IMR-90 (cell line): Measurements from ENCODE around the gene P2RX3. TPM values are rescaled to one million over a fixed set of nuclear protein-coding genes. Genes with fewer than 3 reads are reported as not detected.

ENCODE experiments used
- ATAC-seq: fragments of 200-7000 bp; cut with Tn5 transposase; 2 replicates; pipeline ENCODE4 v1.9.1; 2020; ENCODE audit warnings: low read depth, mild to moderate bottlenecking, moderate library complexity
- BruUV-seq: library from RNA; stranded (reverse); fragments of 400-500 nt; replicated peaks from 2 replicates; lab custom pipeline; 2021; lab: Mats Ljungman, UMichigan
- CTCF ChIA-PET: fragments of 300-600 bp; formaldehyde crosslinking; extraction: SDS; loops from one replicate; lab custom pipeline; 2021; ENCODE audit warnings: antibody characterized with exemption; lab: Yijun Ruan, JAX
- POLR2A ChIA-PET: fragments of 300-600 bp; sonication (Branson Sonifier 250); formaldehyde crosslinking; loops from one replicate; lab custom pipeline; 2022; ENCODE audit warnings: antibody characterized with exemption; ENCODE audit not compliant: unreplicated experiment; lab: Charles Lee
- DNase-seq: peaks from one replicate; pipeline ENCODE4 v3.0.0; 2013
- H2AFZ ChIP-seq: replicated peaks from 2 replicates; pipeline ENCODE3; 2013; ENCODE audit warnings: low read length, mild to moderate bottlenecking; ENCODE audit not compliant: poor library complexity
- H2AK5ac ChIP-seq: 2 replicates; pipeline ENCODE4 v1.6.1; 2013; ENCODE audit warnings: low read depth, low read length, inconsistent platforms
- H2AK9ac ChIP-seq: replicated peaks from 2 replicates; pipeline ENCODE3; 2013; ENCODE audit warnings: mild to moderate bottlenecking, low read depth, low read length, moderate library complexity; ENCODE audit not compliant: poor library complexity
- H2BK120ac ChIP-seq: 2 replicates; pipeline ENCODE4 v1.6.1; 2013; ENCODE audit warnings: low read depth, low read length, inconsistent platforms
- H2BK15ac ChIP-seq: 3 replicates; pipeline ENCODE4 v1.6.1; 2013; ENCODE audit warnings: low read depth, low read length, inconsistent platforms
- H2BK20ac ChIP-seq: 2 replicates; pipeline ENCODE4 v1.6.1; 2013; ENCODE audit warnings: low read depth, mild to moderate bottlenecking, inconsistent platforms, low read length, moderate library complexity
- H2BK5ac ChIP-seq: 2 replicates; pipeline ENCODE4 v1.6.1; 2013; ENCODE audit warnings: mild to moderate bottlenecking, low read depth, low read length, inconsistent platforms; ENCODE audit not compliant: poor library complexity, severe bottlenecking
- H3K14ac ChIP-seq: replicated peaks from 2 replicates; pipeline ENCODE4 v1.6.1; 2013; ENCODE audit warnings: low read depth, low read length, inconsistent platforms
- H3K18ac ChIP-seq: 2 replicates; pipeline ENCODE4 v1.6.1; 2013; ENCODE audit warnings: low read depth, low read length, control low read depth
- H3K23ac ChIP-seq: 2 replicates; pipeline ENCODE4 v1.6.1; 2013; ENCODE audit warnings: low read depth, low read length, inconsistent platforms
- H3K27ac ChIP-seq: 2 replicates; pipeline ENCODE4 v1.5.1; 2013; ENCODE audit warnings: mild to moderate bottlenecking, control low read depth, low read length; ENCODE audit not compliant: insufficient read depth
- H3K27me3 ChIP-seq: 2 replicates; pipeline ENCODE4 v1.6.1; 2013; ENCODE audit warnings: low read length; ENCODE audit not compliant: control insufficient read depth, insufficient read depth
- H3K36me3 ChIP-seq: 2 replicates; pipeline ENCODE4 v1.6.1; 2013; ENCODE audit warnings: low read length, mixed read lengths; ENCODE audit not compliant: control insufficient read depth, insufficient read depth
- H3K4ac ChIP-seq: 2 replicates; pipeline ENCODE4 v1.6.1; 2013; ENCODE audit warnings: low read depth, low read length, inconsistent platforms
- H3K4me1 ChIP-seq: 2 replicates; pipeline ENCODE4 v1.6.1; 2013; ENCODE audit warnings: low read length, mixed read lengths; ENCODE audit not compliant: control insufficient read depth, insufficient read depth
- H3K4me2 ChIP-seq: 2 replicates; pipeline ENCODE4 v1.6.1; 2013; ENCODE audit warnings: low read depth, mild to moderate bottlenecking, control low read depth, low read length, moderate library complexity
- H3K4me3 ChIP-seq: 2 replicates; pipeline ENCODE4 v1.5.1; 2013; ENCODE audit warnings: low read depth, mild to moderate bottlenecking, control low read depth, low read length, moderate library complexity; ENCODE audit not compliant: insufficient read depth
- H3K56ac ChIP-seq: 2 replicates; pipeline ENCODE4 v1.6.1; 2013; ENCODE audit warnings: low read length, inconsistent platforms; ENCODE audit not compliant: insufficient read depth; ENCODE audit errors: extremely low read depth
- H3K79me1 ChIP-seq, 2 experiments: 2 replicates each; pipeline ENCODE4 v1.6.1; 2013; ENCODE audit warnings: low read length in 2 of 2, inconsistent platforms in 1 of 2, low read depth in 1 of 2
- H3K9ac ChIP-seq: 2 replicates; pipeline ENCODE4 v1.6.1; 2013; ENCODE audit warnings: low read depth, low read length, control low read depth
- H3K9me1 ChIP-seq: 2 replicates; pipeline ENCODE4 v1.6.1; 2013; ENCODE audit warnings: low read length, inconsistent platforms; ENCODE audit not compliant: insufficient read depth
- H3K9me3 ChIP-seq: 2 replicates; pipeline ENCODE4 v1.6.1; 2013; ENCODE audit warnings: low read length; ENCODE audit not compliant: control insufficient read depth, insufficient read depth
- H4K20me1 ChIP-seq: 2 replicates; pipeline ENCODE4 v1.6.1; 2013; ENCODE audit warnings: low read length, inconsistent platforms; ENCODE audit not compliant: insufficient read depth
- H4K5ac ChIP-seq: 2 replicates; pipeline ENCODE4 v1.6.1; 2013; ENCODE audit warnings: mild to moderate bottlenecking, low read depth, low read length, control low read depth
- H4K8ac ChIP-seq, 2 experiments: 2 replicates each; pipeline ENCODE4 v1.6.1; 2013; ENCODE audit warnings: low read depth in 2 of 2, low read length in 2 of 2, control low read depth in 1 of 2, inconsistent platforms in 1 of 2
- H4K91ac ChIP-seq: 2 replicates; pipeline ENCODE4 v1.6.1; 2013; ENCODE audit warnings: low read depth, low read length, inconsistent platforms; ENCODE audit not compliant: insufficient read depth
- BHLHE40 ChIP-seq: fragments of 150-350 bp; IDR thresholded peaks from 2 replicates; pipeline ENCODE4 v1.6.1; 2016; ENCODE audit warnings: mild to moderate bottlenecking, low read depth, low read length
- CEBPB ChIP-seq: IDR thresholded peaks from 2 replicates; pipeline ENCODE4 v1.6.1; 2012; ENCODE audit warnings: low read depth, low read length, improper control_type of control experiment
- CHD1 ChIP-seq: IDR thresholded peaks from 2 replicates; pipeline ENCODE4 v1.6.1; 2012; ENCODE audit warnings: low read depth, low read length, improper control_type of control experiment
- FOS ChIP-seq: fragments of 150-350 bp; IDR thresholded peaks from 2 replicates; pipeline ENCODE4 v1.6.1; 2016; ENCODE audit warnings: low read depth, low read length
- MAFK ChIP-seq: IDR thresholded peaks from 2 replicates; pipeline ENCODE4 v1.6.1; 2012; ENCODE audit warnings: low read depth, low read length, improper control_type of control experiment
- MXI1 ChIP-seq: IDR thresholded peaks from 2 replicates; pipeline ENCODE4 v1.6.1; 2012; ENCODE audit warnings: low read depth, mild to moderate bottlenecking, low read length, moderate library complexity, borderline replicate concordance
- NFE2L2 ChIP-seq: fragments of 150-350 bp; IDR thresholded peaks from 2 replicates; pipeline ENCODE4 v1.6.1; 2016; ENCODE audit warnings: low read depth, mild to moderate bottlenecking, low read length
- POLR2A ChIP-seq: IDR thresholded peaks from 2 replicates; pipeline ENCODE4 v1.6.1; 2012; ENCODE audit warnings: mild to moderate bottlenecking, low read depth, low read length
- RAD21 ChIP-seq: IDR thresholded peaks from 2 replicates; pipeline ENCODE4 v1.6.1; 2012; ENCODE audit warnings: low read length, improper control_type of control experiment
- RCOR1 ChIP-seq: IDR thresholded peaks from 2 replicates; pipeline ENCODE4 v1.6.1; 2012; ENCODE audit warnings: mild to moderate bottlenecking, low read length, improper control_type of control experiment; ENCODE audit not compliant: insufficient replicate concordance
- RFX5 ChIP-seq: IDR thresholded peaks from 2 replicates; pipeline ENCODE4 v1.8.0; 2012; ENCODE audit warnings: low read depth, mild to moderate bottlenecking, low read length, moderate library complexity
- SMC3 ChIP-seq: fragments of 150-350 bp; IDR thresholded peaks from 2 replicates; pipeline ENCODE4 v1.6.1; 2016; ENCODE audit warnings: low read depth, mild to moderate bottlenecking, antibody characterized with exemption, low read length, moderate library complexity
- USF2 ChIP-seq: fragments of 150-350 bp; IDR thresholded peaks from 2 replicates; pipeline ENCODE4 v1.6.1; 2017; ENCODE audit warnings: mild to moderate bottlenecking, antibody characterized with exemption, low read length, low read depth
- WGBS, 2 experiments: methylation state at CpG; one replicate each; pipeline versions ENCODE4 v1.1.5 to v1.1.7; 2013; ENCODE audit warnings: missing lambda C conversion rate in 2 of 2; ENCODE audit not compliant: insufficient read length in 1 of 2; ENCODE audit errors: extremely low coverage in 2 of 2; 5-methylcytosine and 5-hydroxymethylcytosine counted together
- dilution Hi-C: fragments of 300-500 bp; cut with HindIII; formaldehyde crosslinking; loops from one replicate; pipeline ENCODE4 v1.14.3; 2018; ENCODE audit warnings: low sequenced_read_pairs; ENCODE audit not compliant: unreplicated experiment
- in situ Hi-C: fragments of 300-500 bp; cut with MboI; formaldehyde crosslinking; loops from 3 replicates; pipeline ENCODE4 v1.14.3; 2019; ENCODE audit warnings: low sequenced_read_pairs, inconsistent platforms, mixed read lengths
- intact Hi-C: fragments of 100-400 bp; cut with micrococcal nuclease; formaldehyde crosslinking; loops from 2 replicates; pipeline ENCODE4 v1.10.0; 2022
- polyA plus RNA-seq, 3 experiments: library from polyadenylated mRNA; depleted of rRNA; stranded (reverse); fragments of >200 nt; gene quantifications; 2 replicates each; pipeline ENCODE4 v1.2.3, GENCODE V29; 2012; ENCODE audit warnings: low replicate concordance in 1 of 3
- total RNA-seq: library from RNA; depleted of rRNA; stranded (reverse); fragments of >200 nt; gene quantifications from 2 replicates; pipeline ENCODE4 v1.2.3, GENCODE V29; 2012
- TF ChIP-seq, protein P1 (sequence below): fragments of 150-350 bp; IDR thresholded peaks from 2 replicates; pipeline ENCODE4 v1.6.1; 2016; ENCODE audit warnings: low read depth, mild to moderate bottlenecking, low read length, moderate library complexity, borderline replicate concordance
- TF ChIP-seq, protein P2 (sequence below): conservative IDR thresholded peaks from 2 replicates; pipeline ENCODE4 v1.5.1; 2012; ENCODE audit warnings: mild to moderate bottlenecking, low read depth, low read length, improper control_type of control experiment

P2RX3 gene
- total and polyA plus RNA-seq, 2 of the 4 experiments (the other 2 are of a cell fraction) = not detected

DNA sequence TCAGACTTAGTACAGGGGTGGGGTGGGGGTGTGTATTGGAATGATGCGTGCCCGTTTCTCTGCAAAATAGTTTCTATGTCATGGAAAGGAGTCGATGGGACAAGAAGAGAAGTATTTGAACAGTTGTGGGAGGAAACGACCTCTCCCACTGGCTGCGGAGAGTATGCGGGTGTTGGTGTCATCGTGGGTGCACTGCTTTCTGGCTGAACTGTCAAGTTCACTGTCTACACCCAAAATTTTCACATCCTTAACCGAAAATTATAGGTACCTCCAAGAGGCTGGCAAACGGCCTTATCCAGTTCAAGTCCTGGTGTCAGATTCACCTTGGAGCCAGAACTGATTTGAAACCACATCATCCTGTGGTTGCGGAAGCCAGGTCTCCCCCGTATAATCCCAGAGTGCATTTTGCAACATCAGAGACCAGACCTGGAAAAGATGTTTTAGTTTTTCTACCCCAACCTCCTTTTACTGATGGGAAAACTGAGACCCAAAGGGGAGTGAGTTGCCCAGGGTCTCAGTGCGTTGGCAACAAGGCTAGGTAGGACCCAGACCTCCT is 2.0 kb upstream of the P2RX3 start:
- Histone ChIP-seq H3K4me3 (peak overlapping the region; percentile 76), H3K4me1 (peaks cover 8% of the 10 kb centered on the region), H2AFZ (peak overlapping the region; percentile 86), H3K56ac (peak overlapping the region; percentile 73), H3K27me3 (peaks cover 26% of the 10 kb centered on the region), H4K91ac (peak overlapping the region; percentile 56), H3K36me3 (peaks cover 25% of the 10 kb centered on the region), H3K9ac (peak overlapping the region; percentile 94), H2BK5ac (peak overlapping the region; percentile 56), H4K20me1 (0 out of 2 replicates have a peak, but pooled peaks cover 3% of the 10 kb centered on the region), H3K9me3 (no peaks in the 10 kb centered on the region), H2BK15ac (no peak overlapping the region; the same call in 2 of the 3 replicates), H3K4ac (peak overlapping the region; percentile 51), H3K4me2 (peak overlapping the region; percentile 97), H2AK9ac (peak overlapping the region; percentile 21), H2AK5ac (peak overlapping the region; percentile 72), H3K79me1 (peaks cover 37 to 48% of the 10 kb centered on the region in 2 experiments), H3K27ac (peak overlapping the region; percentile 64), H2BK120ac (peak overlapping the region; percentile 14; the same call in 1 of the 2 replicates), H3K14ac (peak overlapping the region; percentile 86), H4K5ac (peak overlapping the region; percentile 100), H3K23ac (peak overlapping the region; percentile 48), H2BK20ac (no peak overlapping the region), H3K9me1 (peaks cover 14% of the 10 kb centered on the region), H4K8ac (peak overlapping the region; percentile 85 to 99), H3K18ac (peak overlapping the region; percentile 88)
- dilution Hi-C loops = no loop called here
- CTCF ChIA-PET = interaction anchor here (2.4 kb wide), 1 partner anchor 10 kb away, joined by 10 read pairs; no protein-coding TSS in a partner anchor
- ATAC-seq (peak; percentile 8; the same call in 1 of the 2 replicates), DNase-seq (no peak)
- no TSS peak for BruUV-seq
- intact Hi-C loops = no loop called here
- POLR2A ChIA-PET = interaction anchor here (1.4 kb wide), 1 partner anchor 11 kb away, joined by 9 read pairs; the partner anchor contains the start of gene TNKS1BP1
- WGBS, 2 experiments = 45% methylated on average over 2 of the region's 12 CpGs; no CpG with 5 or more reads in 1 of the 2 experiments
- in situ Hi-C loops = no loop called here
- TF ChIP-seq, protein P1, sequence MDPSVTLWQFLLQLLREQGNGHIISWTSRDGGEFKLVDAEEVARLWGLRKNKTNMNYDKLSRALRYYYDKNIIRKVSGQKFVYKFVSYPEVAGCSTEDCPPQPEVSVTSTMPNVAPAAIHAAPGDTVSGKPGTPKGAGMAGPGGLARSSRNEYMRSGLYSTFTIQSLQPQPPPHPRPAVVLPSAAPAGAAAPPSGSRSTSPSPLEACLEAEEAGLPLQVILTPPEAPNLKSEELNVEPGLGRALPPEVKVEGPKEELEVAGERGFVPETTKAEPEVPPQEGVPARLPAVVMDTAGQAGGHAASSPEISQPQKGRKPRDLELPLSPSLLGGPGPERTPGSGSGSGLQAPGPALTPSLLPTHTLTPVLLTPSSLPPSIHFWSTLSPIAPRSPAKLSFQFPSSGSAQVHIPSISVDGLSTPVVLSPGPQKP = no peak
- no peak for TF ChIP-seq CEBPB
- no peak for TF ChIP-seq SMC3
- no peak for TF ChIP-seq MXI1
- TF ChIP-seq RFX5 = no peak
- TF ChIP-seq BHLHE40 = no peak
- TF ChIP-seq CHD1 = no peak
- no peak for TF ChIP-seq POLR2A
- TF ChIP-seq USF2 = no peak
- no peak for TF ChIP-seq MAFK
- TF ChIP-seq RAD21 = no peak
- TF ChIP-seq NFE2L2 = no peak
- no peak for TF ChIP-seq FOS
- no peak for TF ChIP-seq RCOR1
- TF ChIP-seq, protein P2, sequence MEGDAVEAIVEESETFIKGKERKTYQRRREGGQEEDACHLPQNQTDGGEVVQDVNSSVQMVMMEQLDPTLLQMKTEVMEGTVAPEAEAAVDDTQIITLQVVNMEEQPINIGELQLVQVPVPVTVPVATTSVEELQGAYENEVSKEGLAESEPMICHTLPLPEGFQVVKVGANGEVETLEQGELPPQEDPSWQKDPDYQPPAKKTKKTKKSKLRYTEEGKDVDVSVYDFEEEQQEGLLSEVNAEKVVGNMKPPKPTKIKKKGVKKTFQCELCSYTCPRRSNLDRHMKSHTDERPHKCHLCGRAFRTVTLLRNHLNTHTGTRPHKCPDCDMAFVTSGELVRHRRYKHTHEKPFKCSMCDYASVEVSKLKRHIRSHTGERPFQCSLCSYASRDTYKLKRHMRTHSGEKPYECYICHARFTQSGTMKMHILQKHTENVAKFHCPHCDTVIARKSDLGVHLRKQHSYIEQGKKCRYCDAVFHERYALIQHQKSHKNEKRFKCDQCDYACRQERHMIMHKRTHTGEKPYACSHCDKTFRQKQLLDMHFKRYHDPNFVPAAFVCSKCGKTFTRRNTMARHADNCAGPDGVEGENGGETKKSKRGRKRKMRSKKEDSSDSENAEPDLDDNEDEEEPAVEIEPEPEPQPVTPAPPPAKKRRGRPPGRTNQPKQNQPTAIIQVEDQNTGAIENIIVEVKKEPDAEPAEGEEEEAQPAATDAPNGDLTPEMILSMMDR = no peak
